ENCODE data around the gene GOLGA6D. TPM values are rescaled to one million over a fixed set of nuclear protein-coding genes. Genes with fewer than 3 reads are reported as not detected.
"Not testable (repeated sequence)": the region's sequence is repeated elsewhere in the genome, so short reads cannot be mapped to it uniquely, and the experiment has no call there.

Gene GOLGA6D
- total RNA-seq, 1 donor from 2014 or later = not detected

DNA sequence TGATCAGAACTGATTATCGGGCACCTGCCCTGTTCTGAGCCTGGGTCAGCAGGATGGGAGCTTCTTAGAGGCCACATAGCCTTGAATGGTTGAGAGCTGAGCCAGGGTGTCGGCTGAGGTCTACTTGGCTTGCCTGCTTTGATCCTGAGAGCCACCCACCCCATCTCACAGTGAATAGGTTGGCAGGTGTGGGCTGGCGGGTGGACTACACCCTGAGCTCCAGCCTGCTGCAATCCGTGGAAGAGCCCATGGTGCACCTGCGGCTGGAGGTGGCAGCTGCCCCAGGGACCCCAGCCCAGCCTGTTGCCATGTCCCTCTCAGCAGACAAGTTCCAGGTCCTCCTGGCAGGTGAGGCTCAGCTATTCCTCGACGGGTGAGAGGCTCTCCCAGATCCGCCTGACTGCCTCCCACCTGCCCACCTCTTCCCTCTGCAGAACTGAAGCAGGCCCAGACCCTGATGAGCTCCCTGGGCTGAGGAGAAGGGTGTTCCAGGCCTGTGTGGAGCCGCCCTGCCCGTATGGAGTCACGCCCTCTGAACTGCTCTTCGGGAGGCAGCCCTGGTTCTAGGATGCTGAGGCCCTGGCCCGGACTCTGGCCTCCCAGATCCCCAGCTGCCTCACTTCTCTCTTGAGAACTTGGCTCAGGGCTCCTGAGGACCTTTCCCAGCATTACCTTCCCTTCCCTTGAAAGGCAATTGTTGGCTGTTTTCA lies 57.1 kb downstream of the GOLGA6D start:
- intact Hi-C loops (cut with DNase I) = no loop called here
- H3K27ac ChIP-seq = no peak overlapping the region
- no peak for DNase-seq
- no peak for ATAC-seq
- no peaks in the 10 kb centered on the region for H3K27me3 ChIP-seq
- no peaks in the 10 kb centered on the region for H3K9me3 ChIP-seq
- peaks cover 8% of the 10 kb centered on the region for H3K4me1 ChIP-seq
- no peak for TF ChIP-seq CTCF (IDR thresholded peaks at IDR 0.05)
- H3K36me3 ChIP-seq = peaks cover 11% of the 10 kb centered on the region
- H3K4me3 ChIP-seq = no peak overlapping the region

GRCh38 chr15:75342221-75342620 lies 59.6 kb downstream of the GOLGA6D start:
- DNase-seq (no peak), ATAC-seq (no peak)
- H3K4me3 ChIP-seq = no peak overlapping the region
- H3K9me3 ChIP-seq = no peaks in the 10 kb centered on the region
- peaks cover 6% of the 10 kb centered on the region for H3K4me1 ChIP-seq
- intact Hi-C loops (cut with DNase I) = no loop called here
- H3K27me3 ChIP-seq = no peaks in the 10 kb centered on the region
- peaks cover 11% of the 10 kb centered on the region for H3K36me3 ChIP-seq
- TF ChIP-seq CTCF (IDR thresholded peaks at IDR 0.05) = no peak
- H3K27ac ChIP-seq = no peak overlapping the region

DNA sequence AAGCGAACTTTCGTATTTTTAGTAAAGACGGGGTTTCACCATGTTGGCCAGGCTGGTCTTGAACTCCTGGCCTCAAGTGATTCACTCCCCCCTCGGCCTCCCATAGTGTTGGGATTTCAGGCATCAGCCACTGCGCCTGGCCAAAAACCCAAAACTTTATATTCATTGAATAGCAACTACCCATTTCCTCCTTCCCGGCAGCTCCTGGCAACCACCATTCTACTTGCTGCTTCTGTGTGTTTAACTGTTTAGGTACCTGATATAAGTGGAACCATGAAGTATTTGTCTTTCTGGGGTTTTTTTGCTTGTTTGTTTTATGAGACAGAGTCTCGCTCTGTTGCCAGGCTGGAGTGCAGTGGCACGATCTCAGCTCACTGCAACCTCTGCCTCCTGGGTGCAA lies 61.3 kb downstream of the GOLGA6D start:
- H3K9me3 ChIP-seq; H3K27me3 ChIP-seq; ATAC-seq; intact Hi-C loops (cut with DNase I); DNase-seq; H3K4me3 ChIP-seq; H3K27ac ChIP-seq: not testable (repeated sequence)
- Histone ChIP-seq H3K36me3 (peaks cover 11% of the 10 kb centered on the region), H3K4me1 (peaks cover 13% of the 10 kb centered on the region)

Other genes starting within 250 kb of the GOLGA6D start
- gene C15orf39, start 81.0 kb upstream of the GOLGA6D start, total RNA-seq = 33.3 TPM
- gene GOLGA6C, start 24.5 kb upstream of the GOLGA6D start, total RNA-seq = not detected
- 57.5 TPM for gene COMMD4, start 53.2 kb downstream of the GOLGA6D start, total RNA-seq
- gene NEIL1, start 64.2 kb downstream of the GOLGA6D start, total RNA-seq = 42.1 TPM
- 252 TPM for gene MAN2C1, start 85.8 kb downstream of the GOLGA6D start, total RNA-seq
- gene SIN3A, start 168.9 kb downstream of the GOLGA6D start, total RNA-seq = 56.0 TPM